Lower leg skin (tissue), 3 donors: ENCODE measurements around the gene FSTL1.

Experiments
- CTCF ChIP-seq, 3 donors: fragments of 450-650 bp; IDR thresholded peaks; one replicate each; pipeline ENCODE4 v1.5.1; 2016; ENCODE audit warnings: antibody characterized with exemption in 3 of 3, mild to moderate bottlenecking in 3 of 3, moderate library complexity in 2 of 3
- POLR2A ChIP-seq, 2 donors: fragments of 450-650 bp; IDR thresholded peaks; one replicate each; pipeline ENCODE4 v1.6.1; 2016 to 2017; ENCODE audit warnings: antibody characterized with exemption in 2 of 2, mild to moderate bottlenecking in 1 of 2, moderate library complexity in 1 of 2

GRCh38 chr3:120433662-120434331 is 17.0 kb downstream of the FSTL1 start:
- TF ChIP-seq CTCF (IDR thresholded peaks at IDR 0.05), result no peak
- TF ChIP-seq POLR2A (IDR thresholded peaks at IDR 0.05), result no peak
